GM12892 (cell line): ENCODE results near the gene ACADVL. TPM values are rescaled to one million over a fixed set of nuclear protein-coding genes. Genes with fewer than 3 reads are reported as not detected.
"Not testable (repeated sequence)": the region's sequence is repeated elsewhere in the genome, so short reads cannot be mapped to it uniquely, and the experiment has no call there.

Experiments used
- DNase-seq: peaks from one replicate; pipeline ENCODE4 v3.0.0; 2011; ENCODE audit not compliant: insufficient read length
- FAIRE-seq: peaks from 2 replicates; lab custom pipeline; 2011; peaks lifted over from hg19 to GRCh38; lab: Jason Lieb, UNC
- POLR2A ChIP-seq: IDR thresholded peaks from 2 replicates; pipeline ENCODE4 v1.6.1; 2011; ENCODE audit warnings: low read depth, low read length, control low read depth
- POLR2AphosphoS5 ChIP-seq: IDR thresholded peaks from 2 replicates; pipeline ENCODE4 v1.6.1; 2011; ENCODE audit warnings: low read depth, low read length, control low read depth
- TAF1 ChIP-seq: IDR thresholded peaks from 2 replicates; pipeline ENCODE4 v1.6.1; 2011; ENCODE audit warnings: low read depth, mild to moderate bottlenecking, control low read depth, low read length, borderline replicate concordance
- polyA plus RNA-seq: library from polyadenylated mRNA; unstranded; fragments of >200 nt; gene quantifications from one replicate; pipeline ENCODE4 v1.2.1, GENCODE V29; 2012; ENCODE audit warnings: missing spikeins, inconsistent platforms; ENCODE audit not compliant: missing spikeins

Gene ACADVL
- polyA plus RNA-seq = 223 TPM

- FAIRE-seq (peak; percentile 97), DNase-seq (peak; percentile 95)
- TF ChIP-seq TAF1 = no peak
- TF ChIP-seq POLR2A = peak; percentile 67
- no peak for TF ChIP-seq POLR2AphosphoS5
Measured at GRCh38 chr17:7219812-7220592, at the start of gene ACADVL, which contains the start of gene DLG4. Gene ACADVL, plus strand, starts transcription at chr17:7219938. Its CDS starts 47 bp downstream, at chr17:7219985. Gene DLG4, minus strand, starts transcription at chr17:7219836.

GRCh38 chr17:7172522-7173191 lies 47.1 kb upstream of the ACADVL start:
- DNase-seq, FAIRE-seq: not testable (repeated sequence)

GRCh38 chr17:7173687-7174602 lies 45.8 kb upstream of the ACADVL start:
- FAIRE-seq = no peak
- TF ChIP-seq TAF1 (no peak), POLR2AphosphoS5 (no peak), POLR2A (no peak)
- DNase-seq = peak; percentile 29

- TF ChIP-seq POLR2A = no peak
- TF ChIP-seq TAF1 = no peak
- no peak for TF ChIP-seq POLR2AphosphoS5
- FAIRE-seq = peak; percentile 90
- no peak for DNase-seq
Measured at GRCh38 chr17:7174603-7175326, 45.0 kb upstream of the ACADVL start.

- no peak for TF ChIP-seq TAF1
- no peak for TF ChIP-seq POLR2AphosphoS5
- no peak for TF ChIP-seq POLR2A
- no peak for DNase-seq
- FAIRE-seq = no peak
Measured at GRCh38 chr17:7175330-7175733, 44.4 kb upstream of the ACADVL start.

GRCh38 chr17:7176107-7176840 lies 43.5 kb upstream of the ACADVL start:
- DNase-seq (no peak), FAIRE-seq (no peak)
- TF ChIP-seq POLR2AphosphoS5 (no peak), TAF1 (no peak), POLR2A (no peak)

GRCh38 chr17:7176841-7177190 lies 42.9 kb upstream of the ACADVL start:
- FAIRE-seq (no peak), DNase-seq (no peak)
- TF ChIP-seq POLR2A = no peak
- TF ChIP-seq TAF1 = no peak
- TF ChIP-seq POLR2AphosphoS5 = no peak

- FAIRE-seq (no peak), DNase-seq (peak; percentile 85)
- no peak for TF ChIP-seq POLR2AphosphoS5
- no peak for TF ChIP-seq TAF1
- no peak for TF ChIP-seq POLR2A
Measured at GRCh38 chr17:7177191-7177953, 42.4 kb upstream of the ACADVL start.

- FAIRE-seq (no peak), DNase-seq (no peak)
- TF ChIP-seq POLR2AphosphoS5 = no peak
- TF ChIP-seq POLR2A = no peak
- TF ChIP-seq TAF1 = no peak
Measured at GRCh38 chr17:7177954-7178477, 41.7 kb upstream of the ACADVL start.
